ENCODE data around the gene KRTAP2-3.
"Not testable (repeated sequence)": the region's sequence is repeated elsewhere in the genome, so short reads cannot be mapped to it uniquely, and the experiment has no call there.

Gene KRTAP2-3

GRCh38 chr17:41060052-41060604 is at the start of gene KRTAP2-3:
Gene KRTAP2-3, minus strand, starts transcription at chr17:41060114. Its CDS starts 64 bp downstream, at chr17:41060050.
- no peak for DNase-seq (ENCODE audit: low read depth, low spot score)

- not testable (repeated sequence) for DNase-seq (ENCODE audit: low read depth, low spot score)
These were observed 48.9 kb upstream of the KRTAP2-3 start for GRCh38 chr17:41108728-41109386.

GRCh38 chr17:41107941-41108450 is 48.1 kb upstream of the KRTAP2-3 start:
- no peak for DNase-seq (ENCODE audit: low read depth, low spot score)

GRCh38 chr17:41105347-41105746 is 45.4 kb upstream of the KRTAP2-3 start, which contains the start of gene KRTAP4-9:
Gene KRTAP4-9, plus strand, starts transcription at chr17:41105389. Its CDS starts 0 bp downstream, at chr17:41105389.
- not testable (repeated sequence) for DNase-seq (ENCODE audit: low read depth, low spot score)

GRCh38 chr17:41104386-41105038 is 44.6 kb upstream of the KRTAP2-3 start:
- not testable (repeated sequence) for DNase-seq (ENCODE audit: low read depth, low spot score)

GRCh38 chr17:41103896-41104295 is 44.0 kb upstream of the KRTAP2-3 start:
- no peak for DNase-seq (ENCODE audit: low read depth, low spot score)

GRCh38 chr17:41101586-41102259 is 41.8 kb upstream of the KRTAP2-3 start, which contains the start of gene KRTAP4-16:
Gene KRTAP4-16, minus strand, starts transcription at chr17:41102209. Its CDS starts 0 bp downstream, at chr17:41102209.
- no peak for DNase-seq (ENCODE audit: low read depth, low spot score)

- DNase-seq (ENCODE audit: low read depth, low spot score), result not testable (repeated sequence)
These were observed 40.0 kb upstream of the KRTAP2-3 start for GRCh38 chr17:41099682-41100480.

- DNase-seq (ENCODE audit: low read depth, low spot score), result no peak
These were observed 38.6 kb upstream of the KRTAP2-3 start for GRCh38 chr17:41098481-41098880.

- DNase-seq (ENCODE audit: low read depth, low spot score), result no peak
These were observed 38.1 kb upstream of the KRTAP2-3 start, which contains the start of gene KRTAP4-8 for GRCh38 chr17:41098042-41098441. Gene KRTAP4-8, minus strand, starts transcription at chr17:41098142. Its CDS starts 58 bp downstream, at chr17:41098084.

- DNase-seq (ENCODE audit: low read depth, low spot score), result no peak
These were observed 36.1 kb upstream of the KRTAP2-3 start for GRCh38 chr17:41096055-41096454.

- DNase-seq (ENCODE audit: low read depth, low spot score), result not testable (repeated sequence)
These were observed 28.9 kb upstream of the KRTAP2-3 start for GRCh38 chr17:41088760-41089352.

GRCh38 chr17:41084100-41084856 is 24.4 kb upstream of the KRTAP2-3 start, which contains the start of gene KRTAP4-7:
Gene KRTAP4-7, plus strand, starts transcription at chr17:41084150. Its CDS starts 57 bp downstream, at chr17:41084207.
- DNase-seq (ENCODE audit: low read depth, low spot score), result not testable (repeated sequence)

GRCh38 chr17:41083427-41083826 is 23.5 kb upstream of the KRTAP2-3 start:
- not testable (repeated sequence) for DNase-seq (ENCODE audit: low read depth, low spot score)

GRCh38 chr17:41082626-41083025 is 22.7 kb upstream of the KRTAP2-3 start:
- no peak for DNase-seq (ENCODE audit: low read depth, low spot score)

GRCh38 chr17:41076788-41077187 is 16.9 kb upstream of the KRTAP2-3 start:
- DNase-seq (ENCODE audit: low read depth, low spot score), result no peak

- DNase-seq (ENCODE audit: low read depth, low spot score), result no peak
These were observed 13.8 kb upstream of the KRTAP2-3 start for GRCh38 chr17:41073676-41074075.

GRCh38 chr17:41071606-41072360 is 11.9 kb upstream of the KRTAP2-3 start:
- no peak for DNase-seq (ENCODE audit: low read depth, low spot score)

- DNase-seq (ENCODE audit: low read depth, low spot score), result no peak
These were observed 9.1 kb upstream of the KRTAP2-3 start for GRCh38 chr17:41069031-41069430.
